22Rv1 (cell line): ENCODE results near the gene SRPK2.

Experiments used
- H3K27ac ChIP-seq: fragments of 450-650 bp; 2 replicates; pipeline ENCODE4 v1.5.1; 2017
- CTCF ChIP-seq: fragments of 450-650 bp; IDR thresholded peaks from 2 replicates; pipeline ENCODE4 v1.5.1; 2017; ENCODE audit warnings: mild to moderate bottlenecking
- ZFX ChIP-seq: fragments of 450-650 bp; IDR thresholded peaks from 2 replicates; pipeline ENCODE4 v1.6.1; 2017; ENCODE audit warnings: antibody characterized with exemption, borderline replicate concordance

SRPK2 gene

GRCh38 chr7:105177026-105177425 is 211.7 kb downstream of the SRPK2 start:
- no peak overlapping the region for H3K27ac ChIP-seq
- no peak for TF ChIP-seq CTCF
- no peak for TF ChIP-seq ZFX

- no peak overlapping the region for H3K27ac ChIP-seq
- no peak for TF ChIP-seq CTCF
- no peak for TF ChIP-seq ZFX
Measured at GRCh38 chr7:105173586-105173985, 215.1 kb downstream of the SRPK2 start.

GRCh38 chr7:105164751-105165150 is 224.0 kb downstream of the SRPK2 start:
- no peak for TF ChIP-seq ZFX
- TF ChIP-seq CTCF = no peak
- H3K27ac ChIP-seq = no peak overlapping the region

GRCh38 chr7:105163718-105164117 is 225.0 kb downstream of the SRPK2 start:
- TF ChIP-seq CTCF (no peak), ZFX (no peak)
- no peak overlapping the region for H3K27ac ChIP-seq

GRCh38 chr7:105161366-105161765 is 227.4 kb downstream of the SRPK2 start:
- no peak for TF ChIP-seq CTCF
- TF ChIP-seq ZFX = no peak
- H3K27ac ChIP-seq = no peak overlapping the region

- H3K27ac ChIP-seq = no peak overlapping the region
- TF ChIP-seq ZFX (no peak), CTCF (no peak)
Measured at GRCh38 chr7:105157278-105157677, 231.4 kb downstream of the SRPK2 start.

GRCh38 chr7:105156731-105157130 is 232.0 kb downstream of the SRPK2 start:
- H3K27ac ChIP-seq = no peak overlapping the region
- TF ChIP-seq ZFX (no peak), CTCF (no peak)
